K562 (cell line): ENCODE data around the gene PRR7. TPM values are rescaled to one million over a fixed set of nuclear protein-coding genes. Genes with fewer than 3 reads are reported as not detected.
A peak's percentile ranks its signal among the peaks of the same experiment; 100 is the strongest.

Experiments
- DNMT1 ChIP-seq: fragments of 450-650 bp; IDR thresholded peaks from 2 replicates; pipeline ENCODE4 v1.6.1; 2016; ENCODE audit warnings: antibody characterized with exemption, mild to moderate bottlenecking
- E2F3 ChIP-seq: fragments of 250-450 bp; sonication (Bioruptor Pico); IDR thresholded peaks from 2 replicates; pipeline ENCODE4 v1.4.0; 2020; ENCODE audit warnings: mild to moderate bottlenecking
- ETV5 ChIP-seq: sonication (generic); formaldehyde crosslinking; IDR thresholded peaks from 2 replicates; pipeline ENCODE4 v1.4.0; 2020; ENCODE audit warnings: low read depth, mild to moderate bottlenecking, missing genetic modification reagents
- FOXJ3 ChIP-seq: sonication (generic); formaldehyde crosslinking; IDR thresholded peaks from 2 replicates; pipeline ENCODE4 v1.4.0; 2020; ENCODE audit warnings: mild to moderate bottlenecking, missing genetic modification reagents
- GABPB1 ChIP-seq: sonication (generic); formaldehyde crosslinking; IDR thresholded peaks from 2 replicates; pipeline ENCODE4 v1.8.0; 2022; ENCODE audit warnings: mild to moderate bottlenecking, missing genetic modification reagents
- HBP1 ChIP-seq: fragments of 450-650 bp; formaldehyde crosslinking; IDR thresholded peaks from 2 replicates; pipeline ENCODE4 v1.4.0; 2022; ENCODE audit warnings: missing genetic modification characterization
- HMBOX1 ChIP-seq: sonication (generic); IDR thresholded peaks from 2 replicates; pipeline ENCODE4 v1.6.1; 2016
- HNRNPH1 ChIP-seq: fragments of 200-400 bp; formaldehyde crosslinking; optimal IDR thresholded peaks from 2 replicates; pipeline ENCODE3; 2017; ENCODE audit warnings: low read depth, mild to moderate bottlenecking, low read length, moderate library complexity
- MECOM ChIP-seq: fragments of 250-450 bp; sonication (Bioruptor Pico); IDR thresholded peaks from 2 replicates; pipeline ENCODE4 v1.8.0; 2022; ENCODE audit warnings: inconsistent platforms
- NEUROD1 ChIP-seq: fragments of 150-350 bp; IDR thresholded peaks from 2 replicates; pipeline ENCODE4 v1.6.1; 2014; ENCODE audit warnings: borderline replicate concordance, low read length, low read depth; ENCODE audit not compliant: partially characterized antibody
- PHF8 ChIP-seq: fragments of 200-600 bp; sonication (generic); IDR thresholded peaks from 2 replicates; pipeline ENCODE4 v1.6.1; 2012; ENCODE audit warnings: mixed run types, mild to moderate bottlenecking, inconsistent platforms, low read length, moderate library complexity, borderline replicate concordance
- PHTF2 ChIP-seq: fragments of 250-450 bp; sonication (Bioruptor Pico); IDR thresholded peaks from 2 replicates; pipeline ENCODE4 v1.5.0; 2021; ENCODE audit warnings: mild to moderate bottlenecking
- POLR3G ChIP-seq: IDR thresholded peaks from 2 replicates; pipeline ENCODE4 v1.6.1; 2011; ENCODE audit not compliant: insufficient read length, insufficient replicate concordance; ENCODE audit errors: extremely low read depth
- RFX7 ChIP-seq: fragments of 250-450 bp; sonication (Bioruptor Pico); IDR thresholded peaks from 2 replicates; pipeline ENCODE4 v1.5.1; 2021; ENCODE audit warnings: mild to moderate bottlenecking
- SP1 ChIP-seq: sonication (generic); formaldehyde crosslinking; IDR thresholded peaks from 2 replicates; pipeline ENCODE4 v1.8.1; 2022; ENCODE audit warnings: mild to moderate bottlenecking, missing genetic modification reagents
- SREBF1 ChIP-seq: fragments of 150-350 bp; IDR thresholded peaks from 2 replicates; pipeline ENCODE4 v1.6.1; 2014; ENCODE audit warnings: antibody characterized with exemption, low read depth, low read length, borderline replicate concordance
- ZNF121 ChIP-seq: sonication (generic); formaldehyde crosslinking; conservative IDR thresholded peaks from 2 replicates; pipeline ENCODE4 v1.8.0; 2022; ENCODE audit warnings: missing genetic modification reagents
- ZNF263 ChIP-seq: sonication (generic); formaldehyde crosslinking; IDR thresholded peaks from 2 replicates; pipeline ENCODE4 v1.8.0; 2022; ENCODE audit warnings: mild to moderate bottlenecking, missing genetic modification reagents, borderline replicate concordance
- ZNF3 ChIP-seq: fragments of 250-450 bp; sonication (Bioruptor Pico); IDR thresholded peaks from 2 replicates; pipeline ENCODE4 v1.5.0; 2021; ENCODE audit warnings: mild to moderate bottlenecking, moderate library complexity
- ZNF609 ChIP-seq: sonication (generic); formaldehyde crosslinking; IDR thresholded peaks from 2 replicates; pipeline ENCODE4 v1.8.1; 2023; ENCODE audit warnings: missing genetic modification reagents, mild to moderate bottlenecking, borderline replicate concordance
- polyA plus RNA-seq, 8 experiments: library from polyadenylated mRNA; depleted of rRNA in 4 of 8; stranded (reverse) in 5 of 8; unstranded in 3 of 8; fragments of >200 nt; fragmentation: Nextera tagmentation in 2 of 8; fragmentation: Illumina TruSeq in 1 of 8; extraction: Ambion mirVana in 2 of 8; extraction: Trizol in 1 of 8; gene quantifications; 2 replicates each; pipeline versions ENCODE4 v1.2.1 to v1.2.3, GENCODE V29; 2011 to 2014; ENCODE audit warnings: inconsistent platforms in 1 of 8, missing spikeins in 1 of 8
- total RNA-seq, 7 experiments: library from RNA; depleted of rRNA in 6 of 7; stranded (reverse); fragments of >200 nt in 6 of 7; fragmentation: Illumina TruSeq in 2 of 7; extraction: Trizol in 2 of 7; gene quantifications; 2 replicates each; pipeline versions ENCODE4 v1.2.1 to v1.2.3, GENCODE V29; 2011 to 2021; ENCODE audit warnings: low replicate concordance in 1 of 7

PRR7 gene
- total and polyA plus RNA-seq, 9 of the 15 experiments (the other 6 are each of a cell fraction or from before 2014, with no cell fraction given) = 0.80 to 11.3 (median 10.4) TPM; not detected in 4

GRCh38 chr5:177497292-177498012 is 50.8 kb downstream of the PRR7 start, which contains the start of gene PDLIM7 (continued):
- 0 out of 2 replicates have a peak, but pooled peaks have one; percentile 65 for TF ChIP-seq ETV5 (CRISPR knock-in tag)
- peak; percentile 97 for TF ChIP-seq SP1 (CRISPR knock-in tag)
- no peak for TF ChIP-seq RFX7
- TF ChIP-seq E2F3 (CRISPR knock-in tag) = no peak; the same call in 1 of the 2 replicates
- no peak for TF ChIP-seq HNRNPH1
- no peak for TF ChIP-seq ZNF3
- TF ChIP-seq SREBF1 = no peak
- no peak for TF ChIP-seq NEUROD1
- no peak for TF ChIP-seq HBP1 (CRISPR knock-in tag)
- TF ChIP-seq ZNF121 = peak; percentile 76; the same call in 1 of the 2 replicates
- TF ChIP-seq PHTF2 (CRISPR knock-in tag) = no peak
- TF ChIP-seq DNMT1 = no peak
- TF ChIP-seq PHF8 = peak; percentile 64; the same call in 1 of the 2 replicates
- TF ChIP-seq POLR3G = no peak
- no peak for TF ChIP-seq MECOM (CRISPR knock-in tag)
- TF ChIP-seq FOXJ3 (CRISPR knock-in tag) = no peak
- TF ChIP-seq HMBOX1 = no peak
- TF ChIP-seq GABPB1 (CRISPR knock-in tag) = peak; percentile 69; the same call in 1 of the 2 replicates
- no peak for TF ChIP-seq ZNF609 (CRISPR knock-in tag)
- TF ChIP-seq ZNF263 (CRISPR knock-in tag) = 0 out of 2 replicates have a peak, but pooled peaks have one; percentile 11
